GM12872 (cell line): ENCODE measurements around the gene SMARCA2.

Experiments
- TF ChIP-seq, protein P1 (sequence below): IDR thresholded peaks from 3 replicates; pipeline ENCODE4 v1.5.1; 2011; ENCODE audit warnings: low read depth, mild to moderate bottlenecking, low read length, moderate library complexity; ENCODE audit not compliant: insufficient read depth

The SMARCA2 gene

GRCh38 chr9:2107906-2108451 lies 92.8 kb downstream of the SMARCA2 start:
- TF ChIP-seq, protein P1, sequence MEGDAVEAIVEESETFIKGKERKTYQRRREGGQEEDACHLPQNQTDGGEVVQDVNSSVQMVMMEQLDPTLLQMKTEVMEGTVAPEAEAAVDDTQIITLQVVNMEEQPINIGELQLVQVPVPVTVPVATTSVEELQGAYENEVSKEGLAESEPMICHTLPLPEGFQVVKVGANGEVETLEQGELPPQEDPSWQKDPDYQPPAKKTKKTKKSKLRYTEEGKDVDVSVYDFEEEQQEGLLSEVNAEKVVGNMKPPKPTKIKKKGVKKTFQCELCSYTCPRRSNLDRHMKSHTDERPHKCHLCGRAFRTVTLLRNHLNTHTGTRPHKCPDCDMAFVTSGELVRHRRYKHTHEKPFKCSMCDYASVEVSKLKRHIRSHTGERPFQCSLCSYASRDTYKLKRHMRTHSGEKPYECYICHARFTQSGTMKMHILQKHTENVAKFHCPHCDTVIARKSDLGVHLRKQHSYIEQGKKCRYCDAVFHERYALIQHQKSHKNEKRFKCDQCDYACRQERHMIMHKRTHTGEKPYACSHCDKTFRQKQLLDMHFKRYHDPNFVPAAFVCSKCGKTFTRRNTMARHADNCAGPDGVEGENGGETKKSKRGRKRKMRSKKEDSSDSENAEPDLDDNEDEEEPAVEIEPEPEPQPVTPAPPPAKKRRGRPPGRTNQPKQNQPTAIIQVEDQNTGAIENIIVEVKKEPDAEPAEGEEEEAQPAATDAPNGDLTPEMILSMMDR: no peak

DNA sequence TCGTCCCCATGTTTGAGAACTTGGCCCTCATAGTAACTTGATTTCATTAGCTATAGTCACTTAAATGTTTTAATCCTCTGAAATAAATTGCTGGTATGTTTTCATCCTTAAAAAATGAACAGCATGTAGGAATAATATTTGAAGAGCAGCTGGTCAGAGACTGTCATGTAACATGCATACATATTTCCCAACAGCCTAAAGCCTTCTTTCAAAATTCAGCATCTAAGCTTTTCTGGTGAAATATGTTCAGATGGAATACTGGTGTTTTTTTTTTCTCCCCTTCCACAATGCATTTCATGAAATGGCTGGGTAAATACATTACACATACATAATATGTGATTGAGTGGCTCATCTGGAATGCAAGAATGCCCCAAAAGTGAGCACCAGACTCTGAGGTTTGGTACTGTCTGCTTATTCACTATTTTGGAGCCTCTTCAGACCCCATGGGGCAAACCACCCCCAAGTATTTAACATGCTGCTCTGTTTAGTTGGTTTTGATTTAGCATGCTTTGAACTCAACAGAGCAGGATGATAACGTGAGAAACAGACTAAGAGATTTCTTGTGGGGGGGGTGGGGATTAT lies 94.0 kb downstream of the SMARCA2 start:
- TF ChIP-seq, protein P1: no peak

DNA sequence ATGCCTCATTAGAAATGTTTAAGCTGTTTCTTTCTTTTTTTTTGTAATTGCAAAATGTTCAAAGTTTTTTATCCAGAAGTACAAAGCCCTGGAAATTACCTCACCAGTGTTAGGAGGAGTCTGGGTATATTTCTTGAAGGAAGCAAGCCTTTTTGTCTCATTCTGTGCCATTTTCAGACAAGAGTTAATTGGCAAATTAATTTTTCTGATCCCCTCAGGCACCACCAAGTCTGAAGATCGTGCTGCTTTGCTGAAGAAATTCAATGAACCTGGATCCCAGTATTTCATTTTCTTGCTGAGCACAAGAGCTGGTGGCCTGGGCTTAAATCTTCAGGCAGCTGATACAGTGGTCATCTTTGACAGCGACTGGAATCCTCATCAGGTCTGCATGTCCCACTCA lies 94.9 kb downstream of the SMARCA2 start:
- TF ChIP-seq, protein P1: no peak

- TF ChIP-seq, protein P1: peak; percentile 66
Measured at GRCh38 chr9:2116073-2116472, 100.9 kb downstream of the SMARCA2 start.

DNA sequence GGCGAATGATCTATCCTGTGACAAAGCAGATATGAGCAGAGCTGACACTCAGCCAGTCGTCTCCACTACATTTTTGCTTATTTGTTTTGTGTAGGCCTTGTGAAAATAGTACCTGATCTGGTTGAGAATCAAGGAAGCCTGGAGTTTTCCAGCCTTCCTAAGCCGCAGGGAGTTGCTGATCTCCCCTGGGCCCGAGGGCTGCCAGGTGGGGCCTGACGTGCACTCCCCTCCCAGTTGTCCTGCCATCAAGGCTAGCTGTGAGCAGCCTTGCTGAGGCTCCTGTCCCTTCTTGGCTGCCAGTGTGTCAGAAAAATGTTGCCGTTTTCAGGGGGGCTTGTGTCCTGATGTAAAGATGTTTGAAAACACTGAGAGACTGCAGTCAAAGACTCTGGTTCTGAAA lies 102.4 kb downstream of the SMARCA2 start:
- TF ChIP-seq, protein P1: no peak

DNA sequence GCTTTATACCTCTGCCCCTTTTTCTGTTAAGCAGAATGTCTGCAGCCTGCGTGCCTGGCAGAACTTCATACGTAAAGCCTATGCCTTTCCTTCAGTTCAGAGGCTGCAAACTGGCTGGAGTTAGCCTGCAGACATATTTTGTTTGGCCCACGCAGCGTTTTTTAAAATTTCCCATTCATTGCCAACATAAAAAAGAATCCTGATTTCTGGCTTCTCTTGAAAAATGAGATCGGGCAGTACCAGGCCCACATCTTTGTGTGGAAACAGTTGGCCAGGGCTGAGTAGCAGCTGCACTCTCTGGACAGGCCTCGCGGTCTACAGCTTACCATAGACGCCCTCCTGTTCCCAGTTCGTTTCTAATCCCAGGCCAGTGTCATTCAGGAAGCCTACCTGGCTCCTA lies 104.4 kb downstream of the SMARCA2 start:
- TF ChIP-seq, protein P1: no peak

GRCh38 chr9:2120926-2121689 lies 106.0 kb downstream of the SMARCA2 start:
- TF ChIP-seq, protein P1: no peak
